SK-N-SH (cell line): ENCODE results near the gene CCL24.
"Not testable (repeated sequence)": the region's sequence is repeated elsewhere in the genome, so short reads cannot be mapped to it uniquely, and the experiment has no call there.

ENCODE experiments used
- EZH2phosphoT487 ChIP-seq: fragments of 200-600 bp; sonication (generic); IDR thresholded peaks from 2 replicates; pipeline ENCODE4 v1.6.1; 2017; ENCODE audit warnings: low read depth, mixed run types, mild to moderate bottlenecking, antibody characterized with exemption, moderate library complexity, borderline replicate concordance
- FOXM1 ChIP-seq: IDR thresholded peaks from 2 replicates; pipeline ENCODE4 v1.4.0; 2012; ENCODE audit warnings: low read depth, mild to moderate bottlenecking
- GABPA ChIP-seq: IDR thresholded peaks from 2 replicates; pipeline ENCODE4 v1.4.0; 2012; ENCODE audit warnings: low read depth, mild to moderate bottlenecking
- NFIC ChIP-seq: IDR thresholded peaks from 2 replicates; pipeline ENCODE4 v1.4.0; 2012; ENCODE audit warnings: borderline replicate concordance
- POLR2AphosphoS5 ChIP-seq: IDR thresholded peaks from 2 replicates; pipeline ENCODE4 v1.6.1; 2012; ENCODE audit warnings: low read depth, low read length
- SMC3 ChIP-seq: IDR thresholded peaks from 2 replicates; pipeline ENCODE4 v1.6.1; 2012; ENCODE audit warnings: low read depth, low read length, improper control_type of control experiment
- YY1 ChIP-seq: IDR thresholded peaks from 2 replicates; pipeline ENCODE4 v1.4.0; 2012; ENCODE audit warnings: low read depth, mild to moderate bottlenecking
- TF ChIP-seq, protein P1 (sequence below): fragments of 200-600 bp; sonication (generic); IDR thresholded peaks from 2 replicates; pipeline ENCODE4 v1.6.1; 2017; ENCODE audit warnings: antibody characterized with exemption, mild to moderate bottlenecking, moderate library complexity
- TF ChIP-seq, protein P2 (sequence below): IDR thresholded peaks from 2 replicates; pipeline ENCODE4 v1.4.0; 2012; ENCODE audit warnings: low read depth, borderline replicate concordance

DNA sequence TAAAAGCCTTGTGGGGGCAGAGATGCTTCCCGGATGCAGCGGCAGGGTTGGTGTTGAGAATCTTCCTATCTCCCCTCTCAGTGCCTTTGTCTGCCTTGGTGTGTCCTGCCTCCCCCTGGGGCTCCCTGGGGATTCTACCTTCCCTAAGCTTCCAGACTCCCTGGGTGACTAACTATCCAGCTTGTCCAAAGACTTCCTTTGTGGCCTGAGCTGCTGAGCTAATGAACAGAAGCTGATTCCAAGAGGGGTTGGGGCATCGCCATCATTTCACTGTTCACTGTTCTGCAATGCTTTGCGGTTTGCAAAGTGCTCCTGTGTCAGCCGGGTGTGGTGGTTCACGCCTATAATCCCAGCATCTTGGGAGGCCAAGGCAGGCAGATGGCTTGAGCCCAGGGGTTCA, 20.1 kb upstream of the CCL24 start:
- TF ChIP-seq POLR2AphosphoS5, YY1, NFIC, SMC3, GABPA, FOXM1, EZH2phosphoT487: not testable (repeated sequence)
- TF ChIP-seq, protein P1, sequence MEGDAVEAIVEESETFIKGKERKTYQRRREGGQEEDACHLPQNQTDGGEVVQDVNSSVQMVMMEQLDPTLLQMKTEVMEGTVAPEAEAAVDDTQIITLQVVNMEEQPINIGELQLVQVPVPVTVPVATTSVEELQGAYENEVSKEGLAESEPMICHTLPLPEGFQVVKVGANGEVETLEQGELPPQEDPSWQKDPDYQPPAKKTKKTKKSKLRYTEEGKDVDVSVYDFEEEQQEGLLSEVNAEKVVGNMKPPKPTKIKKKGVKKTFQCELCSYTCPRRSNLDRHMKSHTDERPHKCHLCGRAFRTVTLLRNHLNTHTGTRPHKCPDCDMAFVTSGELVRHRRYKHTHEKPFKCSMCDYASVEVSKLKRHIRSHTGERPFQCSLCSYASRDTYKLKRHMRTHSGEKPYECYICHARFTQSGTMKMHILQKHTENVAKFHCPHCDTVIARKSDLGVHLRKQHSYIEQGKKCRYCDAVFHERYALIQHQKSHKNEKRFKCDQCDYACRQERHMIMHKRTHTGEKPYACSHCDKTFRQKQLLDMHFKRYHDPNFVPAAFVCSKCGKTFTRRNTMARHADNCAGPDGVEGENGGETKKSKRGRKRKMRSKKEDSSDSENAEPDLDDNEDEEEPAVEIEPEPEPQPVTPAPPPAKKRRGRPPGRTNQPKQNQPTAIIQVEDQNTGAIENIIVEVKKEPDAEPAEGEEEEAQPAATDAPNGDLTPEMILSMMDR = not testable (repeated sequence)
- TF ChIP-seq, protein P2, sequence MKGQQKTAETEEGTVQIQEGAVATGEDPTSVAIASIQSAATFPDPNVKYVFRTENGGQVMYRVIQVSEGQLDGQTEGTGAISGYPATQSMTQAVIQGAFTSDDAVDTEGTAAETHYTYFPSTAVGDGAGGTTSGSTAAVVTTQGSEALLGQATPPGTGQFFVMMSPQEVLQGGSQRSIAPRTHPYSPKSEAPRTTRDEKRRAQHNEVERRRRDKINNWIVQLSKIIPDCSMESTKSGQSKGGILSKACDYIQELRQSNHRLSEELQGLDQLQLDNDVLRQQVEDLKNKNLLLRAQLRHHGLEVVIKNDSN = not testable (repeated sequence)
